OCI-LY3 (cell line): Measurements from ENCODE around the gene ANKFN1.

ENCODE experiments used
- H2AFZ ChIP-seq: fragments of 200-600, 300-600 bp; shearing (Covaris generic); 2 replicates; pipeline ENCODE4 v1.6.0; 2014; ENCODE audit warnings: antibody characterized with exemption, low read depth, low read length
- H3K27ac ChIP-seq: fragments of 200-600, 300-600 bp; sonication (generic); 2 replicates; pipeline ENCODE4 v1.5.1; 2014; ENCODE audit warnings: mild to moderate bottlenecking, low read length, moderate library complexity, mixed read lengths
- H3K27me3 ChIP-seq: fragments of 200-600, 300-600 bp; sonication (generic); 2 replicates; pipeline ENCODE4 v1.6.1; 2014; ENCODE audit warnings: low read depth, low read length, mixed read lengths
- H3K36me3 ChIP-seq: fragments of 200-600, 300-600 bp; sonication (generic); replicated peaks from 2 replicates; pipeline ENCODE3; 2014; ENCODE audit warnings: low read depth, low read length, mixed read lengths
- H3K4me1 ChIP-seq: fragments of 300-600, 200-600 bp; sonication (generic); 2 replicates; pipeline ENCODE4 v1.6.1; 2014; ENCODE audit warnings: low read length, mixed read lengths
- H3K4me2 ChIP-seq: fragments of 200-600, 300-600 bp; sonication (generic); 2 replicates; pipeline ENCODE4 v1.6.1; 2014; ENCODE audit warnings: low read length, mixed read lengths
- H3K4me3 ChIP-seq: fragments of 300-600, 200-600 bp; sonication (generic); 2 replicates; pipeline ENCODE4 v1.5.1; 2014; ENCODE audit warnings: antibody characterized with exemption, mild to moderate bottlenecking, low read length, moderate library complexity
- H3K79me2 ChIP-seq: fragments of 300-600, 200-600 bp; shearing (Covaris generic); 2 replicates; pipeline ENCODE4 v1.6.1; 2014; ENCODE audit warnings: mild to moderate bottlenecking, low read length, mixed read lengths
- H3K9ac ChIP-seq: fragments of 300-600, 200-600 bp; shearing (Covaris generic); 2 replicates; pipeline ENCODE4 v1.6.0; 2014; ENCODE audit warnings: mild to moderate bottlenecking, low read length, moderate library complexity
- H3K9me3 ChIP-seq: fragments of 200-600, 300-600 bp; shearing (Covaris generic); 2 replicates; pipeline ENCODE4 v1.6.1; 2014; ENCODE audit warnings: low read length, mixed read lengths; ENCODE audit not compliant: insufficient read depth
- H4K20me1 ChIP-seq: fragments of 200-600, 300-600 bp; sonication (generic); 2 replicates; pipeline ENCODE4 v1.6.1; 2016; ENCODE audit warnings: low read length, mixed read lengths; ENCODE audit not compliant: insufficient read depth
- EZH2phosphoT487 ChIP-seq: fragments of 200-600 bp; shearing (Covaris generic); IDR thresholded peaks from 2 replicates; pipeline ENCODE4 v1.6.1; 2018; ENCODE audit warnings: antibody characterized with exemption, mixed run types, low read depth
- TF ChIP-seq, protein P1 (sequence below): fragments of 200-600, 300-600 bp; sonication (generic); IDR thresholded peaks from 2 replicates; pipeline ENCODE4 v1.5.1; 2014; ENCODE audit warnings: antibody characterized with exemption, low read length, low read depth

Gene ANKFN1

DNA sequence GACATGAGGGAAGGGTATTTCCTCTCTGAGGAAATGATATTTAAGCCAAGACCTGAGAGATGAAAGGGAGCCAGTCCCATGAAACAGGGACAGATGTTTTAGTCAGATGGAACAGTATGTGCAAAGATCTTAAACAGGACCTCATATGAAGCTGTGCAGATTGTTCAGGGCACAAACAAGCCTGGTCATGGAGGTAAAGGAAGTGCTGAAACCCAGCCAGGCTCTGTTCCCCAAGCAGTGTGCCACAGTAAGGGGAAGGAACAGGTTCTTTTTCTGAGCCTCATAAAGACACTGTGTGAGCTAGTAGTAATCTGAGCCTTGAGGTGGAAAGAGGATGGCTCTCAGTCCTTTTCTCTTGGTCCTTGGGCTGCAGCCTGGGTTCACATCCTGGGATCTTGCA, 159.9 kb downstream of the ANKFN1 start:
- Histone ChIP-seq H3K27me3 (peaks cover 15% of the 10 kb centered on the region; the same call in 1 of the 2 replicates), H3K36me3 (no peaks in the 10 kb centered on the region), H3K79me2 (no peaks in the 10 kb centered on the region), H3K9me3 (no peaks in the 10 kb centered on the region), H3K4me3 (no peak overlapping the region), H4K20me1 (no peaks in the 10 kb centered on the region), H3K4me2 (no peak overlapping the region), H3K9ac (no peak overlapping the region), H3K4me1 (no peaks in the 10 kb centered on the region), H2AFZ (no peak overlapping the region), H3K27ac (no peak overlapping the region)
- TF ChIP-seq, protein P1, sequence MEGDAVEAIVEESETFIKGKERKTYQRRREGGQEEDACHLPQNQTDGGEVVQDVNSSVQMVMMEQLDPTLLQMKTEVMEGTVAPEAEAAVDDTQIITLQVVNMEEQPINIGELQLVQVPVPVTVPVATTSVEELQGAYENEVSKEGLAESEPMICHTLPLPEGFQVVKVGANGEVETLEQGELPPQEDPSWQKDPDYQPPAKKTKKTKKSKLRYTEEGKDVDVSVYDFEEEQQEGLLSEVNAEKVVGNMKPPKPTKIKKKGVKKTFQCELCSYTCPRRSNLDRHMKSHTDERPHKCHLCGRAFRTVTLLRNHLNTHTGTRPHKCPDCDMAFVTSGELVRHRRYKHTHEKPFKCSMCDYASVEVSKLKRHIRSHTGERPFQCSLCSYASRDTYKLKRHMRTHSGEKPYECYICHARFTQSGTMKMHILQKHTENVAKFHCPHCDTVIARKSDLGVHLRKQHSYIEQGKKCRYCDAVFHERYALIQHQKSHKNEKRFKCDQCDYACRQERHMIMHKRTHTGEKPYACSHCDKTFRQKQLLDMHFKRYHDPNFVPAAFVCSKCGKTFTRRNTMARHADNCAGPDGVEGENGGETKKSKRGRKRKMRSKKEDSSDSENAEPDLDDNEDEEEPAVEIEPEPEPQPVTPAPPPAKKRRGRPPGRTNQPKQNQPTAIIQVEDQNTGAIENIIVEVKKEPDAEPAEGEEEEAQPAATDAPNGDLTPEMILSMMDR: no peak
- no peak for TF ChIP-seq EZH2phosphoT487

DNA sequence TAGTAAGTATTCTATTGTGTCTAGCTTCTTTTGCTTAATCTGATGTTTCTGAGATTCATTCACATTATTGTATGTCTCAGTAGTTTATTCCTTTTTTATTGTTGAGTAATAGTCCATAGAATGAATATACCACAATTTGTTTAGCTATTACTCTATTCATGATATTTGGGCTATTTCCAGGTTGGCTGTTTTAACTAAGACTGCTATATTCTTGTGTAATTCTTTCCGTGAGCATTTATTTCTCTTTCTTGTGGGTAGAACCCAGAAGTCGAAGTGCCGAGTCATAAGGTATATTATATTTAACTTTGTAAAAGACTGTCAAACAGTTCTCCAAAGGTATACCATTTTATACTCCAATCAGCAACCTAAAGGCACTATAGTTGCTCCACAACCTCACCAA, 160.8 kb downstream of the ANKFN1 start:
- H3K4me2 ChIP-seq: no peak overlapping the region
- H4K20me1 ChIP-seq: no peaks in the 10 kb centered on the region
- H3K27ac ChIP-seq: no peak overlapping the region
- H3K27me3 ChIP-seq: peaks cover 10% of the 10 kb centered on the region; the same call in 1 of the 2 replicates
- H3K4me1 ChIP-seq: no peaks in the 10 kb centered on the region
- H3K36me3 ChIP-seq: no peaks in the 10 kb centered on the region
- no peaks in the 10 kb centered on the region for H3K79me2 ChIP-seq
- no peak overlapping the region for H2AFZ ChIP-seq
- TF ChIP-seq EZH2phosphoT487: no peak
- TF ChIP-seq, protein P1: no peak
- no peaks in the 10 kb centered on the region for H3K9me3 ChIP-seq
- H3K4me3 ChIP-seq: no peak overlapping the region
- H3K9ac ChIP-seq: no peak overlapping the region

DNA sequence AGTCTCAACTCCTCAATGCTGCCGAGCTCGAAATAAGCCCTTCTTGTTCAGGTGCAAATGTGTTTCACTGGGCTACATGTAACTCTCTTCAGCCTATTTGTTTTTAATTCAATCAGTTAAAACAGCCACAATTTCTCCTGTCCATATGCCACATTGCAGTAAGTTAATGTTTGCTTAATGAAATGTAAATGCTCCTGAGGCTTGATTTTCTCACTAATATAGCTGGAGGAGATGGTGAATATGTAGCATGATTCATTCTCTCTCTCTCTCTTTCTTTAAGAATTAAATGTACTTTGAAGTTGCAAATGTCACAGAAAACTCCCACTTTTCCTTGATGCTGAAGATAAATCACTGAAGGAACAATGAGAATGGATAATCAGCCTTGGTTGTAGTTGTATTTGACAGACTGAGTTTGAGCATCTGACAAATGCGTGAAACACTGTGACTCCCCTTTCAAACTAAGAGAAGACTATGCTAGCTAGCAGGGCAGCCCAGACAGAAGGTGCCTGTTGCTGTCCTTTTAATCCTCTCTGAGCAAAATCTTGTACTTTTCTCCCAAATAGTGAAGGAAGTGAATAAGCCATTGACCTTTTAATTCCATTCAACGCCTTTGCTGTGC, 161.8 kb downstream of the ANKFN1 start:
- Histone ChIP-seq H4K20me1 (no peaks in the 10 kb centered on the region), H3K79me2 (no peaks in the 10 kb centered on the region), H3K4me1 (no peaks in the 10 kb centered on the region), H3K4me3 (no peak overlapping the region), H3K4me2 (no peak overlapping the region), H2AFZ (no peak overlapping the region), H3K9me3 (no peaks in the 10 kb centered on the region), H3K9ac (no peak overlapping the region), H3K27ac (no peak overlapping the region), H3K36me3 (no peaks in the 10 kb centered on the region), H3K27me3 (peaks cover 10% of the 10 kb centered on the region; the same call in 1 of the 2 replicates)
- TF ChIP-seq, protein P1: no peak
- no peak for TF ChIP-seq EZH2phosphoT487

DNA sequence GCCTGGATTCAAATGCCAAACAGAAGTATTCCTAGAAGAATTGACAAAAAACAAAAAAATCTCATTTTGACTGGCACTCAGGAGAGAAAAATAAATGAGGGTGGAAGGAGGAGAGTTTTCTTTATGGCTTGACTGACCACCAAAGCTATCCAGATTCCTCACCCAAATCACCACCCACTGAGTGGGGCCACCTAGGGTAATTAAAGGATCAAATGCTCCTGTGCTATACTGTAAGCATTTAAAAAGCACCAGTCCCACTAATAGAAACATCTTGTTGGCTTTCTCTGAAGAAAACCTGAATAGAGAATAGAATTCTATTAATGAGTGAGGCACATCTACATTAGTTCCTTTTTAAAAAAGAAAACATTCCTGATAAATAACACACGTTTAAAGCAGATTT, 163.3 kb downstream of the ANKFN1 start:
- Histone ChIP-seq H3K4me2 (no peak overlapping the region), H3K27ac (no peak overlapping the region)
- TF ChIP-seq EZH2phosphoT487: no peak
- TF ChIP-seq, protein P1: no peak

More for the DNA sequence above, 163.3 kb downstream of the ANKFN1 start:
- H3K36me3 ChIP-seq: no peaks in the 10 kb centered on the region
- H2AFZ ChIP-seq: no peak overlapping the region
- no peaks in the 10 kb centered on the region for H4K20me1 ChIP-seq
- no peaks in the 10 kb centered on the region for H3K4me1 ChIP-seq
- no peaks in the 10 kb centered on the region for H3K9me3 ChIP-seq
- H3K9ac ChIP-seq: no peak overlapping the region
- H3K79me2 ChIP-seq: no peaks in the 10 kb centered on the region
- no peak overlapping the region for H3K4me3 ChIP-seq
- peaks cover 13% of the 10 kb centered on the region; the same call in 1 of the 2 replicates for H3K27me3 ChIP-seq
